H9 (cell line): ENCODE data around the gene SLC16A3. TPM values are rescaled to one million over a fixed set of nuclear protein-coding genes. Genes with fewer than 3 reads are reported as not detected.

Experiments
- DNase-seq: peaks from one replicate; pipeline ENCODE4 v3.0.0-alpha.2; 2017
- H2AFZ ChIP-seq: one replicate; pipeline ENCODE4 v1.6.1; 2013; ENCODE audit warnings: mild to moderate bottlenecking, low read length, control low read depth, moderate library complexity
- H2AK5ac ChIP-seq: 2 replicates; pipeline ENCODE4 v1.6.1; 2013; ENCODE audit warnings: low read length, control low read depth, mixed read lengths; ENCODE audit not compliant: insufficient read length
- H2BK120ac ChIP-seq: one replicate; pipeline ENCODE4 v1.6.1; 2013; ENCODE audit warnings: low read depth, mild to moderate bottlenecking, low read length, control low read depth, inconsistent platforms; ENCODE audit not compliant: poor library complexity, severe bottlenecking
- H2BK12ac ChIP-seq: 2 replicates; pipeline ENCODE4 v1.6.1; 2013; ENCODE audit warnings: low read length, control low read depth, mixed read lengths, low read depth; ENCODE audit not compliant: insufficient read length
- H2BK15ac ChIP-seq: 2 replicates; pipeline ENCODE4 v1.6.1; 2013; ENCODE audit warnings: low read depth, low read length, control low read depth
- H2BK20ac ChIP-seq: one replicate; pipeline ENCODE4 v1.6.1; 2013; ENCODE audit warnings: low read depth, mild to moderate bottlenecking, low read length, control low read depth, inconsistent platforms; ENCODE audit not compliant: poor library complexity, severe bottlenecking
- H2BK5ac ChIP-seq: 2 replicates; pipeline ENCODE4 v1.6.1; 2013; ENCODE audit warnings: low read length, control low read depth, mixed read lengths; ENCODE audit not compliant: insufficient read length
- H3K14ac ChIP-seq: 2 replicates; pipeline ENCODE4 v1.6.1; 2013; ENCODE audit warnings: low read length, control low read depth; ENCODE audit not compliant: insufficient read depth
- H3K18ac ChIP-seq: 2 replicates; pipeline ENCODE4 v1.6.1; 2013; ENCODE audit warnings: low read depth, mild to moderate bottlenecking, mixed read lengths, low read length, control low read depth; ENCODE audit not compliant: insufficient read length
- H3K23ac ChIP-seq: 2 replicates; pipeline ENCODE4 v1.6.1; 2013; ENCODE audit warnings: low read length, control low read depth, mixed read lengths, low read depth; ENCODE audit not compliant: insufficient read length
- H3K23me2 ChIP-seq: 2 replicates; pipeline ENCODE4 v1.6.1; 2013; ENCODE audit warnings: low read depth, mild to moderate bottlenecking, mixed read lengths, low read length, control low read depth; ENCODE audit not compliant: insufficient read length, poor library complexity, severe bottlenecking
- H3K27ac ChIP-seq: 2 replicates; pipeline ENCODE4 v1.5.1; 2013; ENCODE audit warnings: low read length, control low read depth, mixed read lengths, low read depth; ENCODE audit not compliant: insufficient read length
- H3K27me3 ChIP-seq: 2 replicates; pipeline ENCODE4 v1.6.1; 2013; ENCODE audit warnings: low read length, control low read depth, inconsistent platforms; ENCODE audit not compliant: insufficient read depth
- H3K4ac ChIP-seq: 2 replicates; pipeline ENCODE4 v1.6.1; 2013; ENCODE audit warnings: low read depth, mild to moderate bottlenecking, control low read depth, inconsistent platforms, low read length, moderate library complexity
- H3K4me1 ChIP-seq: 2 replicates; pipeline ENCODE4 v1.6.1; 2013; ENCODE audit warnings: low read length, control low read depth, inconsistent platforms; ENCODE audit not compliant: insufficient read depth
- H3K4me2 ChIP-seq: 2 replicates; pipeline ENCODE4 v1.6.1; 2013; ENCODE audit warnings: low read length, control low read depth, mixed read lengths; ENCODE audit not compliant: insufficient read length, insufficient read depth
- H3K56ac ChIP-seq: 2 replicates; pipeline ENCODE4 v1.6.1; 2013; ENCODE audit warnings: low read depth, mild to moderate bottlenecking, mixed read lengths, low read length, control low read depth; ENCODE audit not compliant: insufficient read length
- H3K79me1 ChIP-seq: 2 replicates; pipeline ENCODE4 v1.6.1; 2013; ENCODE audit warnings: low read depth, mild to moderate bottlenecking, moderate library complexity, low read length, control low read depth, inconsistent platforms; ENCODE audit not compliant: insufficient read depth, poor library complexity, severe bottlenecking
- H3K79me2 ChIP-seq: 2 replicates; pipeline ENCODE4 v1.6.1; 2013; ENCODE audit warnings: low read length, control low read depth, inconsistent platforms; ENCODE audit not compliant: insufficient read depth
- H3K9ac ChIP-seq: 2 replicates; pipeline ENCODE4 v1.6.1; 2013; ENCODE audit warnings: low read length, control low read depth, mixed read lengths; ENCODE audit not compliant: insufficient read length; ENCODE audit errors: extremely low read depth
- H3K9me3 ChIP-seq: one replicate; pipeline ENCODE4 v1.6.1; 2013; ENCODE audit warnings: low read depth, low read length, inconsistent platforms; ENCODE audit not compliant: control insufficient read depth
- H3T11ph ChIP-seq: one replicate; pipeline ENCODE4 v1.6.1; 2013; ENCODE audit warnings: mild to moderate bottlenecking, low read length, control low read depth, inconsistent platforms
- H4K20me1 ChIP-seq: one replicate; pipeline ENCODE4 v1.6.1; 2013; ENCODE audit not compliant: control insufficient read depth, insufficient read length, insufficient read depth
- H4K5ac ChIP-seq: 2 replicates; pipeline ENCODE4 v1.6.1; 2013; ENCODE audit warnings: low read depth, mild to moderate bottlenecking, mixed read lengths, low read length, control low read depth; ENCODE audit not compliant: insufficient read length
- H4K8ac ChIP-seq: replicated peaks from 2 replicates; pipeline ENCODE4 v1.6.1; 2013; ENCODE audit warnings: low read length, control low read depth, mixed read lengths, low read depth; ENCODE audit not compliant: insufficient read length
- H4K91ac ChIP-seq: 2 replicates; pipeline ENCODE4 v1.6.1; 2013; ENCODE audit warnings: low read depth, mild to moderate bottlenecking, moderate library complexity, mixed read lengths, low read length, control low read depth; ENCODE audit not compliant: insufficient read length
- H3K27ac Mint-ChIP-seq, 3 experiments: 2 replicates in 2 of 3; 3 replicates in 1 of 3; pipeline ENCODE4 v1.8.0; 2020 to 2021; ENCODE audit warnings: mixed read lengths in 3 of 3, mild to moderate bottlenecking in 1 of 3, moderate library complexity in 1 of 3
- H3K27me3 Mint-ChIP-seq: 2 replicates; pipeline ENCODE4 v1.8.0; 2021; ENCODE audit warnings: low read depth, mild to moderate bottlenecking, moderate library complexity, mixed read lengths
- H3K36me3 Mint-ChIP-seq, 3 experiments: 2 replicates in 2 of 3; 3 replicates in 1 of 3; pipeline ENCODE4 v1.8.0; 2020 to 2021; ENCODE audit warnings: low read depth in 3 of 3, mixed read lengths in 3 of 3; ENCODE audit not compliant: insufficient read depth in 1 of 3
- H3K4me1 Mint-ChIP-seq, 2 experiments: 2 replicates each; pipeline ENCODE4 v1.8.0; 2020; ENCODE audit warnings: mixed read lengths in 2 of 2
- H3K4me3 Mint-ChIP-seq, 2 experiments: 2 replicates in 1 of 2; 3 replicates in 1 of 2; pipeline ENCODE4 v1.8.0; 2020 to 2021; ENCODE audit warnings: mild to moderate bottlenecking in 2 of 2, mixed read lengths in 2 of 2, moderate library complexity in 1 of 2
- H3K9me3 Mint-ChIP-seq, 2 experiments: 2 replicates in 1 of 2; 3 replicates in 1 of 2; pipeline ENCODE4 v1.8.0; 2020; ENCODE audit warnings: mild to moderate bottlenecking in 2 of 2, mixed read lengths in 2 of 2, moderate library complexity in 1 of 2
- CTCF ChIP-seq: fragments of 200-600 bp; sonication (generic); conservative IDR thresholded peaks from 3 replicates; pipeline ENCODE4 v1.8.0; 2021; ENCODE audit warnings: antibody characterized with exemption, mild to moderate bottlenecking
- WGBS: extraction: QIAGEN DNeasy Blood & Tissue Kit; methylation state at CpG from one replicate; pipeline ENCODE4 v1.1.7; 2013; ENCODE audit warnings: missing lambda C conversion rate, low lambda C conversion rate, mixed read lengths; ENCODE audit not compliant: insufficient read length; ENCODE audit errors: extremely low coverage; 5-methylcytosine and 5-hydroxymethylcytosine counted together
- total RNA-seq: library from RNA; stranded (reverse); gene quantifications from 2 replicates; pipeline ENCODE4 v1.2.1, GENCODE V29; 2021

Gene SLC16A3
- total RNA-seq, 1 experiment from 2014 or later = 28.4 TPM

- Histone ChIP-seq H3K79me1 (no peaks in the 10 kb centered on the region), H4K91ac (no peak overlapping the region), H3K79me2 (no peaks in the 10 kb centered on the region), H4K5ac (no peak overlapping the region), H3K18ac (no peak overlapping the region), H3K27ac (no peak overlapping the region), H2BK120ac (no peak overlapping the region), H4K8ac (no peak overlapping the region), H2AK5ac (no peak overlapping the region), H2BK20ac (no peak overlapping the region), H2BK15ac (no peak overlapping the region), H3K27me3 (peaks cover 4% of the 10 kb centered on the region), H3K4ac (no peak overlapping the region), H2BK5ac (no peak overlapping the region), H3K14ac (no peak overlapping the region), H3K23ac (no peak overlapping the region), H3T11ph (no peak overlapping the region), H3K9me3 (no peaks in the 10 kb centered on the region), H3K4me1 (no peaks in the 10 kb centered on the region), H3K4me2 (no peak overlapping the region), H3K9ac (no peak overlapping the region), H4K20me1 (no peaks in the 10 kb centered on the region), H2BK12ac (no peak overlapping the region), H3K56ac (no peak overlapping the region), H2AFZ (no peak overlapping the region), H3K23me2 (peaks cover 7% of the 10 kb centered on the region)
- DNase-seq = no peak
- no peaks in the 10 kb centered on the region for H3K36me3 Mint-ChIP-seq
- peaks cover 37% of the 10 kb centered on the region for H3K27me3 Mint-ChIP-seq
- no peak for TF ChIP-seq CTCF
- no CpG with 5 or more reads among the region's 25 CpGs for WGBS
- no peak overlapping the region for H3K4me3 Mint-ChIP-seq
- 0 out of 7 replicates have a peak overlapping the region, but pooled peaks of 1 of the 3 experiments have one; percentile 44 for H3K27ac Mint-ChIP-seq
- H3K4me1 Mint-ChIP-seq = peaks cover 3 to 5% of the 10 kb centered on the region in 2 experiments
- no peaks in the 10 kb centered on the region; a peak in 1 of 5 replicates for H3K9me3 Mint-ChIP-seq
Observed at GRCh38 chr17:82215095-82215971, 13.5 kb upstream of the SLC16A3 start.
